Measurements from ENCODE around the gene PRKCA. TPM values are rescaled to one million over a fixed set of nuclear protein-coding genes. Genes with fewer than 3 reads are reported as not detected.

PRKCA gene
- total and polyA plus RNA-seq, 10 of the 15 experiments (the other 5 are each of a cell fraction or from before 2014, with no cell fraction given): 0.11 to 14.6 (median 0.72) TPM

GRCh38 chr17:66351033-66351432, 48.6 kb downstream of the PRKCA start:
- H3K4me1 ChIP-seq (ENCODE audit: control insufficient read depth, insufficient read depth, low read length): no peaks in the 10 kb centered on the region

More at GRCh38 chr17:66351033-66351432, 48.6 kb downstream of the PRKCA start:
- CTCF ChIA-PET: no interaction called here
- POLR2A ChIA-PET: no interaction called here
- no peaks in the 10 kb centered on the region for H4K20me1 ChIP-seq (ENCODE audit: control insufficient read depth, insufficient read depth)
- no peaks in the 10 kb centered on the region for H3K27me3 ChIP-seq (replicated peaks in 1 of 2; ENCODE audit: control insufficient read depth in 2 of 2, insufficient read depth in 2 of 2, low read length in 1 of 2)
- H2AFZ ChIP-seq (ENCODE audit: control insufficient read depth, low read depth, low read length): no peak overlapping the region
- H3K79me2 ChIP-seq (ENCODE audit: control insufficient read depth, insufficient read depth, low read length): no peaks in the 10 kb centered on the region
- intact Hi-C loops (cut with micrococcal nuclease; ENCODE audit: unreplicated experiment) (no loop called here), in situ Hi-C loops (cut with MboI) (no loop called here)
- RAD21 ChIA-PET (ENCODE audit: unreplicated experiment): no interaction called here
- H3K27ac ChIP-seq (ENCODE audit: control insufficient read depth, insufficient read depth): no peak overlapping the region
- ATAC-seq: no peak
- DNase-seq (ENCODE audit: low read depth, low spot score): no peak
- no TSS peak for BruUV-seq (replicated peaks)
- FAIRE-seq: no peak
- no peak overlapping the region for H3K4me2 ChIP-seq (ENCODE audit: control insufficient read depth, insufficient read depth)
- no peaks in the 10 kb centered on the region for H3K9me3 ChIP-seq (replicated peaks; ENCODE audit: control insufficient read depth, insufficient read depth, low read length)
- SMC1A ChIA-PET (ENCODE audit: uncharacterized antibody, unreplicated experiment): interaction anchor here (1.1 kb wide), 1 partner anchor 8 kb away, joined by 3 read pairs; no protein-coding TSS in a partner anchor
- H3K9ac ChIP-seq (ENCODE audit: control insufficient read depth, insufficient read depth, low read length): no peak overlapping the region
- TF ChIP-seq NRF1 (conservative IDR thresholded peaks at IDR 0.05; ENCODE audit: low read depth, low read length) (no peak), POLR2AphosphoS5 (IDR thresholded peaks at IDR 0.05; ENCODE audit: low read length) (no peak), JUNB (IDR thresholded peaks at IDR 0.05) (no peak), IRF5 (IDR thresholded peaks at IDR 0.05; ENCODE audit: borderline replicate concordance) (no peak), STAT1 (conservative IDR thresholded peaks at IDR 0.05) (no peak), PML (IDR thresholded peaks at IDR 0.05; ENCODE audit: low read length) (no peak), MTA2 (IDR thresholded peaks at IDR 0.05; ENCODE audit: low read depth) (no peak), E4F1 (IDR thresholded peaks at IDR 0.05; ENCODE audit: borderline replicate concordance, partially characterized antibody) (no peak), USF2 (IDR thresholded peaks at IDR 0.05; ENCODE audit: borderline replicate concordance, low read depth, low read length) (no peak), BCLAF1 (IDR thresholded peaks at IDR 0.05) (no peak), SUZ12 (IDR thresholded peaks at IDR 0.05; ENCODE audit: unreplicated experiment) (no peak), ZSCAN29 (IDR thresholded peaks at IDR 0.05) (no peak)
- H3K36me3 ChIP-seq (ENCODE audit: control insufficient read depth in 2 of 2, insufficient read depth in 2 of 2, low read length in 1 of 2): no peaks in the 10 kb centered on the region
- 4% methylated on average over 5 of the region's 5 CpGs for WGBS (ENCODE audit: insufficient coverage, insufficient replicate concordance, low lambda C conversion rate, missing lambda C conversion rate)
- no peak overlapping the region for H3K4me3 ChIP-seq

Measured in GM12878 (cell line).